PC-3 (cell line): ENCODE data around the gene SF3A2.

Experiments
- EZH2 ChIP-seq: fragments of 300-600 bp; sonication (generic); IDR thresholded peaks from one replicate; pipeline ENCODE4 v1.6.1; 2017; ENCODE audit warnings: antibody characterized with exemption, mild to moderate bottlenecking, low read length; ENCODE audit not compliant: unreplicated experiment
- EZH2phosphoT487 ChIP-seq: fragments of 300-600 bp; sonication (generic); IDR thresholded peaks from 2 replicates; pipeline ENCODE4 v1.6.1; 2018; ENCODE audit warnings: mild to moderate bottlenecking, antibody characterized with exemption, low read length, borderline replicate concordance
- TF ChIP-seq, protein P1 (sequence below): fragments of 300-600 bp; sonication (generic); conservative IDR thresholded peaks from 2 replicates; pipeline ENCODE4 v1.5.1; 2017; ENCODE audit warnings: antibody characterized with exemption, low read depth, mild to moderate bottlenecking, low read length

DNA sequence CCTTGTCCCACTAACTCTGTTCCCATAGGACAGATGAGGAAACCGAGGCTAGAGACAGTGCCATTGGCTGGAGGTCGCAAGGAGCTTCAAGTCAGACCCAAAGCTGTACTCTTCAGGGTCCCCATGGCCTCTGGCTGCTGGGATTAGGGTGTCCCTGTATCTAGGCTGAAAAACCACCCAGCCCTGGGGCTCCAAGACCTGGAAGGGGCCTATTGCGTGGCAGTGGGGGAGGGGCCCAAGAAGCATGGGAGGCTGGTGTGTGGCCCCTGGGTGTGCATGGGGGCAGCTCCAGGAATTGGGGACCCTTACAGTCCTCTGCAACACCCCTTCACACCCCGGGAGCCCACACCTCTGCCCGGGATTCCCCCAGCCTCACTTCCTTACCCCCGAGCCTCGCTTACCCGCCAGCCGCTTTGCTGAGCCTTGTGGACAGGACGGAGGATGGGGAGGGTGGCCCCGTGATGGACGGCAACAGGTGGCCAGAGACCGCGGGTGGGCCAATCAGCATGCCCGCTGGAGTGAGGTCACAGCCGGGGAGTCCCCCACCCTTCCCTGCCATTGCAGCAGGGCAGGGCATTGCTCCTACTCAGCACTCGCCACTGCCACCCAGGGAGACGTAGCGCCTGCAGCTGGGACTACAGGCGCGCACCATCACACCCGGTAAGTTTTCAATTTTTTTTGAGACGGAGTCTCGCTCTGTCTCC is 19.5 kb downstream of the SF3A2 start, which contains the start of gene JSRP1:
- TF ChIP-seq EZH2 (no peak), EZH2phosphoT487 (no peak)
- TF ChIP-seq, protein P1, sequence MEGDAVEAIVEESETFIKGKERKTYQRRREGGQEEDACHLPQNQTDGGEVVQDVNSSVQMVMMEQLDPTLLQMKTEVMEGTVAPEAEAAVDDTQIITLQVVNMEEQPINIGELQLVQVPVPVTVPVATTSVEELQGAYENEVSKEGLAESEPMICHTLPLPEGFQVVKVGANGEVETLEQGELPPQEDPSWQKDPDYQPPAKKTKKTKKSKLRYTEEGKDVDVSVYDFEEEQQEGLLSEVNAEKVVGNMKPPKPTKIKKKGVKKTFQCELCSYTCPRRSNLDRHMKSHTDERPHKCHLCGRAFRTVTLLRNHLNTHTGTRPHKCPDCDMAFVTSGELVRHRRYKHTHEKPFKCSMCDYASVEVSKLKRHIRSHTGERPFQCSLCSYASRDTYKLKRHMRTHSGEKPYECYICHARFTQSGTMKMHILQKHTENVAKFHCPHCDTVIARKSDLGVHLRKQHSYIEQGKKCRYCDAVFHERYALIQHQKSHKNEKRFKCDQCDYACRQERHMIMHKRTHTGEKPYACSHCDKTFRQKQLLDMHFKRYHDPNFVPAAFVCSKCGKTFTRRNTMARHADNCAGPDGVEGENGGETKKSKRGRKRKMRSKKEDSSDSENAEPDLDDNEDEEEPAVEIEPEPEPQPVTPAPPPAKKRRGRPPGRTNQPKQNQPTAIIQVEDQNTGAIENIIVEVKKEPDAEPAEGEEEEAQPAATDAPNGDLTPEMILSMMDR = no peak
